WTC11 (cell line): ENCODE data around the gene PDE5A. TPM values are rescaled to one million over a fixed set of nuclear protein-coding genes. Genes with fewer than 3 reads are reported as not detected.

Experiments
- ATAC-seq: fragments of 200-7000 bp; cut with Tn5 transposase; 2 replicates; pipeline ENCODE4 v1.10.0; 2021; ENCODE audit warnings: mild to moderate bottlenecking, moderate library complexity
- CTCF ChIA-PET: fragments of 300-600 bp; sonication (Branson Sonifier 250); formaldehyde crosslinking; loops from one replicate; lab custom pipeline; 2021; ENCODE audit warnings: antibody characterized with exemption; lab: Charles Lee
- POLR2A ChIA-PET: fragments of 350-600 bp; sonication (Branson Sonifier 250); formaldehyde crosslinking; loops from one replicate; lab custom pipeline; 2021; ENCODE audit warnings: antibody characterized with exemption; lab: Charles Lee
- DNase-seq: peaks from one replicate; pipeline ENCODE4 v3.0.0; 2021; ENCODE audit warnings: low spot score
- H3K27ac Mint-ChIP-seq: 2 replicates; pipeline ENCODE4 v1.8.0; 2021; ENCODE audit warnings: mixed read lengths
- H3K27me3 Mint-ChIP-seq: 2 replicates; pipeline ENCODE4 v1.8.0; 2021; ENCODE audit warnings: low read depth, mild to moderate bottlenecking, moderate library complexity, mixed read lengths
- H3K36me3 Mint-ChIP-seq: 2 replicates; pipeline ENCODE4 v1.8.0; 2021; ENCODE audit warnings: mixed read lengths
- H3K4me1 Mint-ChIP-seq: 2 replicates; pipeline ENCODE4 v1.8.0; 2022; ENCODE audit warnings: mixed read lengths
- H3K4me3 Mint-ChIP-seq: 2 replicates; pipeline ENCODE4 v1.8.0; 2021; ENCODE audit warnings: mild to moderate bottlenecking, moderate library complexity, mixed read lengths
- H3K9me3 Mint-ChIP-seq: 2 replicates; pipeline ENCODE4 v1.8.0; 2021; ENCODE audit warnings: mixed read lengths
- ATF1 ChIP-seq: sonication (generic); formaldehyde crosslinking; IDR thresholded peaks from 2 replicates; pipeline ENCODE4 v1.8.1; 2023; ENCODE audit warnings: mild to moderate bottlenecking, moderate library complexity, missing genetic modification reagents
- CREB1 ChIP-seq: sonication (generic); formaldehyde crosslinking; IDR thresholded peaks from 2 replicates; pipeline ENCODE4 v1.8.0; 2023; ENCODE audit warnings: mild to moderate bottlenecking, missing genetic modification reagents
- EMX1 ChIP-seq: fragments of 250-450 bp; sonication (Bioruptor Pico); IDR thresholded peaks from 2 replicates; pipeline ENCODE4 v1.8.0; 2021; ENCODE audit warnings: mild to moderate bottlenecking
- ESRRA ChIP-seq: sonication (generic); formaldehyde crosslinking; IDR thresholded peaks from 2 replicates; pipeline ENCODE4 v1.8.1; 2022; ENCODE audit warnings: mild to moderate bottlenecking, missing genetic modification reagents, borderline replicate concordance
- GRHL2 ChIP-seq: fragments of 250-450 bp; sonication (Bioruptor Pico); IDR thresholded peaks from 2 replicates; pipeline ENCODE4 v1.8.0; 2022; ENCODE audit warnings: mild to moderate bottlenecking, moderate library complexity; ENCODE audit not compliant: insufficient replicate concordance, severe bottlenecking
- JAZF1 ChIP-seq: fragments of 250-450 bp; sonication (Bioruptor Pico); IDR thresholded peaks from 2 replicates; pipeline ENCODE4 v1.9.0; 2021; ENCODE audit warnings: moderate library complexity, mild to moderate bottlenecking, inconsistent platforms
- NR1H2 ChIP-seq: sonication (generic); formaldehyde crosslinking; IDR thresholded peaks from 2 replicates; pipeline ENCODE4 v1.9.0; 2021; ENCODE audit warnings: mild to moderate bottlenecking, moderate library complexity, missing genetic modification reagents
- PRRX2 ChIP-seq: fragments of 250-450 bp; sonication (Bioruptor Pico); IDR thresholded peaks from 2 replicates; pipeline ENCODE4 v1.8.0; 2021; ENCODE audit warnings: mild to moderate bottlenecking
- TEAD1 ChIP-seq: sonication (generic); formaldehyde crosslinking; IDR thresholded peaks from 2 replicates; pipeline ENCODE4 v1.8.0; 2022; ENCODE audit warnings: mild to moderate bottlenecking, missing genetic modification reagents
- ZNF232 ChIP-seq: sonication (generic); formaldehyde crosslinking; IDR thresholded peaks from 2 replicates; pipeline ENCODE4 v1.8.0; 2022; ENCODE audit warnings: mild to moderate bottlenecking, missing genetic modification reagents
- total RNA-seq: library from RNA; stranded (reverse); gene quantifications from 3 replicates; pipeline ENCODE4 v1.2.3, GENCODE V29; 2021
- TF ChIP-seq, protein P1 (sequence below): sonication (generic); formaldehyde crosslinking; IDR thresholded peaks from 2 replicates; pipeline ENCODE4 v1.8.1; 2023; ENCODE audit warnings: mild to moderate bottlenecking, missing genetic modification reagents, borderline replicate concordance
- TF ChIP-seq, protein P2 (sequence below): fragments of 250-450 bp; sonication (Bioruptor Pico); IDR thresholded peaks from 2 replicates; pipeline ENCODE4 v1.9.0; 2021; ENCODE audit warnings: mild to moderate bottlenecking
- TF ChIP-seq, protein P3 (sequence below): fragments of 250-450 bp; sonication (Bioruptor Pico); IDR thresholded peaks from 2 replicates; pipeline ENCODE4 v1.8.0; 2021; ENCODE audit warnings: mild to moderate bottlenecking
- TF ChIP-seq, protein P4 (sequence below): sonication (generic); formaldehyde crosslinking; IDR thresholded peaks from 2 replicates; pipeline ENCODE4 v1.8.1; 2022; ENCODE audit warnings: low read depth, mild to moderate bottlenecking, moderate library complexity, missing genetic modification reagents, borderline replicate concordance
- TF ChIP-seq, protein P5 (sequence below): sonication (generic); formaldehyde crosslinking; IDR thresholded peaks from 2 replicates; pipeline ENCODE4 v1.8.1; 2023; ENCODE audit warnings: mild to moderate bottlenecking, missing genetic modification reagents
- TF ChIP-seq, protein P6 (sequence below): sonication (generic); formaldehyde crosslinking; IDR thresholded peaks from 2 replicates; pipeline ENCODE4 v1.8.1; 2023; ENCODE audit warnings: mild to moderate bottlenecking, missing genetic modification reagents, moderate library complexity
- TF ChIP-seq, protein P7 (sequence below): sonication (generic); formaldehyde crosslinking; IDR thresholded peaks from 2 replicates; pipeline ENCODE4 v1.8.1; 2022; ENCODE audit warnings: mild to moderate bottlenecking, missing genetic modification reagents, moderate library complexity, borderline replicate concordance
- TF ChIP-seq, protein P8 (sequence below): sonication (generic); formaldehyde crosslinking; IDR thresholded peaks from 2 replicates; pipeline ENCODE4 v1.8.0; 2022; ENCODE audit warnings: mild to moderate bottlenecking, missing genetic modification reagents
- TF ChIP-seq, protein P9 (sequence below): sonication (generic); formaldehyde crosslinking; conservative IDR thresholded peaks from 2 replicates; pipeline ENCODE4 v1.8.1; 2023; ENCODE audit warnings: mild to moderate bottlenecking, low read depth, missing genetic modification reagents, moderate library complexity

The PDE5A gene
- total RNA-seq, 1 experiment from 2014 or later, result 25.6 TPM

DNA sequence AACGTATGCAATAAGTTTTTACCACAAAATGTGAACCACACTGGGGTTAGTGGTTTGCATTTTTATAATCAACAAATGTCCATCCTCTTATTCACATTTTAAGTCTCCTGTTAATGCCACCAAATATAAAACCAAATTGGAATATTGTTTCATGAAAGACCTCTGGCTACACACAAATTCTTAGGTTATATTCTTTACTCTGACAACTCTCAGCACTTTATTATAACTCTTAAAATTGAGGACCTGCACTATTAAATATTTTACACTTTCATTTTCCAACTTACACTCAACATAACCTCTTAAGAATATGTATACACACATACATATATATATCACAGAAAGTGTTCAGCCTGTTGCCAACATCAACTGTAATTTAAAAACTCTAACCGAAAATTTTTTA lies 2.8 kb downstream of the PDE5A start (continued):
- TF ChIP-seq, protein P1, sequence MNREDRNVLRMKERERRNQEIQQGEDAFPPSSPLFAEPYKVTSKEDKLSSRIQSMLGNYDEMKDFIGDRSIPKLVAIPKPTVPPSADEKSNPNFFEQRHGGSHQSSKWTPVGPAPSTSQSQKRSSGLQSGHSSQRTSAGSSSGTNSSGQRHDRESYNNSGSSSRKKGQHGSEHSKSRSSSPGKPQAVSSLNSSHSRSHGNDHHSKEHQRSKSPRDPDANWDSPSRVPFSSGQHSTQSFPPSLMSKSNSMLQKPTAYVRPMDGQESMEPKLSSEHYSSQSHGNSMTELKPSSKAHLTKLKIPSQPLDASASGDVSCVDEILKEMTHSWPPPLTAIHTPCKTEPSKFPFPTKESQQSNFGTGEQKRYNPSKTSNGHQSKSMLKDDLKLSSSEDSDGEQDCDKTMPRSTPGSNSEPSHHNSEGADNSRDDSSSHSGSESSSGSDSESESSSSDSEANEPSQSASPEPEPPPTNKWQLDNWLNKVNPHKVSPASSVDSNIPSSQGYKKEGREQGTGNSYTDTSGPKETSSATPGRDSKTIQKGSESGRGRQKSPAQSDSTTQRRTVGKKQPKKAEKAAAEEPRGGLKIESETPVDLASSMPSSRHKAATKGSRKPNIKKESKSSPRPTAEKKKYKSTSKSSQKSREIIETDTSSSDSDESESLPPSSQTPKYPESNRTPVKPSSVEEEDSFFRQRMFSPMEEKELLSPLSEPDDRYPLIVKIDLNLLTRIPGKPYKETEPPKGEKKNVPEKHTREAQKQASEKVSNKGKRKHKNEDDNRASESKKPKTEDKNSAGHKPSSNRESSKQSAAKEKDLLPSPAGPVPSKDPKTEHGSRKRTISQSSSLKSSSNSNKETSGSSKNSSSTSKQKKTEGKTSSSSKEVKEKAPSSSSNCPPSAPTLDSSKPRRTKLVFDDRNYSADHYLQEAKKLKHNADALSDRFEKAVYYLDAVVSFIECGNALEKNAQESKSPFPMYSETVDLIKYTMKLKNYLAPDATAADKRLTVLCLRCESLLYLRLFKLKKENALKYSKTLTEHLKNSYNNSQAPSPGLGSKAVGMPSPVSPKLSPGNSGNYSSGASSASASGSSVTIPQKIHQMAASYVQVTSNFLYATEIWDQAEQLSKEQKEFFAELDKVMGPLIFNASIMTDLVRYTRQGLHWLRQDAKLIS (CRISPR knock-in tag), result no peak
- TF ChIP-seq, protein P2, sequence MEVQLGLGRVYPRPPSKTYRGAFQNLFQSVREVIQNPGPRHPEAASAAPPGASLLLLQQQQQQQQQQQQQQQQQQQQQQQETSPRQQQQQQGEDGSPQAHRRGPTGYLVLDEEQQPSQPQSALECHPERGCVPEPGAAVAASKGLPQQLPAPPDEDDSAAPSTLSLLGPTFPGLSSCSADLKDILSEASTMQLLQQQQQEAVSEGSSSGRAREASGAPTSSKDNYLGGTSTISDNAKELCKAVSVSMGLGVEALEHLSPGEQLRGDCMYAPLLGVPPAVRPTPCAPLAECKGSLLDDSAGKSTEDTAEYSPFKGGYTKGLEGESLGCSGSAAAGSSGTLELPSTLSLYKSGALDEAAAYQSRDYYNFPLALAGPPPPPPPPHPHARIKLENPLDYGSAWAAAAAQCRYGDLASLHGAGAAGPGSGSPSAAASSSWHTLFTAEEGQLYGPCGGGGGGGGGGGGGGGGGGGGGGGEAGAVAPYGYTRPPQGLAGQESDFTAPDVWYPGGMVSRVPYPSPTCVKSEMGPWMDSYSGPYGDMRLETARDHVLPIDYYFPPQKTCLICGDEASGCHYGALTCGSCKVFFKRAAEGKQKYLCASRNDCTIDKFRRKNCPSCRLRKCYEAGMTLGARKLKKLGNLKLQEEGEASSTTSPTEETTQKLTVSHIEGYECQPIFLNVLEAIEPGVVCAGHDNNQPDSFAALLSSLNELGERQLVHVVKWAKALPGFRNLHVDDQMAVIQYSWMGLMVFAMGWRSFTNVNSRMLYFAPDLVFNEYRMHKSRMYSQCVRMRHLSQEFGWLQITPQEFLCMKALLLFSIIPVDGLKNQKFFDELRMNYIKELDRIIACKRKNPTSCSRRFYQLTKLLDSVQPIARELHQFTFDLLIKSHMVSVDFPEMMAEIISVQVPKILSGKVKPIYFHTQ, result no peak
- TF ChIP-seq, protein P3, sequence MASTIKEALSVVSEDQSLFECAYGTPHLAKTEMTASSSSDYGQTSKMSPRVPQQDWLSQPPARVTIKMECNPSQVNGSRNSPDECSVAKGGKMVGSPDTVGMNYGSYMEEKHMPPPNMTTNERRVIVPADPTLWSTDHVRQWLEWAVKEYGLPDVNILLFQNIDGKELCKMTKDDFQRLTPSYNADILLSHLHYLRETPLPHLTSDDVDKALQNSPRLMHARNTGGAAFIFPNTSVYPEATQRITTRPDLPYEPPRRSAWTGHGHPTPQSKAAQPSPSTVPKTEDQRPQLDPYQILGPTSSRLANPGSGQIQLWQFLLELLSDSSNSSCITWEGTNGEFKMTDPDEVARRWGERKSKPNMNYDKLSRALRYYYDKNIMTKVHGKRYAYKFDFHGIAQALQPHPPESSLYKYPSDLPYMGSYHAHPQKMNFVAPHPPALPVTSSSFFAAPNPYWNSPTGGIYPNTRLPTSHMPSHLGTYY, result no peak
- TF ChIP-seq NR1H2 (CRISPR knock-in tag) (no peak), ESRRA (CRISPR knock-in tag) (no peak)
- TF ChIP-seq, protein P4, sequence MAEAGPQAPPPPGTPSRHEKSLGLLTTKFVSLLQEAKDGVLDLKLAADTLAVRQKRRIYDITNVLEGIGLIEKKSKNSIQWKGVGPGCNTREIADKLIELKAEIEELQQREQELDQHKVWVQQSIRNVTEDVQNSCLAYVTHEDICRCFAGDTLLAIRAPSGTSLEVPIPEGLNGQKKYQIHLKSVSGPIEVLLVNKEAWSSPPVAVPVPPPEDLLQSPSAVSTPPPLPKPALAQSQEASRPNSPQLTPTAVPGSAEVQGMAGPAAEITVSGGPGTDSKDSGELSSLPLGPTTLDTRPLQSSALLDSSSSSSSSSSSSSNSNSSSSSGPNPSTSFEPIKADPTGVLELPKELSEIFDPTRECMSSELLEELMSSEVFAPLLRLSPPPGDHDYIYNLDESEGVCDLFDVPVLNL, result no peak
- TF ChIP-seq, protein P5, sequence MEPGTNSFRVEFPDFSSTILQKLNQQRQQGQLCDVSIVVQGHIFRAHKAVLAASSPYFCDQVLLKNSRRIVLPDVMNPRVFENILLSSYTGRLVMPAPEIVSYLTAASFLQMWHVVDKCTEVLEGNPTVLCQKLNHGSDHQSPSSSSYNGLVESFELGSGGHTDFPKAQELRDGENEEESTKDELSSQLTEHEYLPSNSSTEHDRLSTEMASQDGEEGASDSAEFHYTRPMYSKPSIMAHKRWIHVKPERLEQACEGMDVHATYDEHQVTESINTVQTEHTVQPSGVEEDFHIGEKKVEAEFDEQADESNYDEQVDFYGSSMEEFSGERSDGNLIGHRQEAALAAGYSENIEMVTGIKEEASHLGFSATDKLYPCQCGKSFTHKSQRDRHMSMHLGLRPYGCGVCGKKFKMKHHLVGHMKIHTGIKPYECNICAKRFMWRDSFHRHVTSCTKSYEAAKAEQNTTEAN (CRISPR knock-in tag), result no peak

DNA sequence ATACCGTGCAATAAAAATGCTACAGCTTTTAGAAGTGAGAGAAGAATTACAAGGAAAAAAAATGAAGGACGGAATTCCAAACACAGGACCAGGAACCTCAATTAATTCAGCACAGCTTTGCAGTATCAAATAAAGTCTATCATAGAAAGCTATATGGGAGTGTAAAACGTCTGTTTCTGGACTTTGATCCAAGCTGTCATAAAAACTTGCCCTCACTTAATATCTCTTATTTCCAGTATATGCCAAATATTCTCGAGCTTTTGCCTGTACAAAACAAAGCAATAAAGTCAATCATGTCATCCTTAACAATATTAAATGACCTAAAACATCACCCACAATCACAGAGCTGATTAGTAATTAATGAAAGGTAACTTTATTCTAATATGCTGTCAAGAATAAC lies 4.2 kb downstream of the PDE5A start:
- no peak for ATAC-seq
- POLR2A ChIA-PET, result no interaction called here
- H3K27me3 Mint-ChIP-seq, result no peaks in the 10 kb centered on the region
- TF ChIP-seq CREB1 (CRISPR knock-in tag), result no peak
- no peak for TF ChIP-seq GRHL2
- TF ChIP-seq PRRX2 (CRISPR knock-in tag), result no peak
- TF ChIP-seq TEAD1 (CRISPR knock-in tag), result no peak
- no peak for TF ChIP-seq ATF1
- TF ChIP-seq, protein P6, sequence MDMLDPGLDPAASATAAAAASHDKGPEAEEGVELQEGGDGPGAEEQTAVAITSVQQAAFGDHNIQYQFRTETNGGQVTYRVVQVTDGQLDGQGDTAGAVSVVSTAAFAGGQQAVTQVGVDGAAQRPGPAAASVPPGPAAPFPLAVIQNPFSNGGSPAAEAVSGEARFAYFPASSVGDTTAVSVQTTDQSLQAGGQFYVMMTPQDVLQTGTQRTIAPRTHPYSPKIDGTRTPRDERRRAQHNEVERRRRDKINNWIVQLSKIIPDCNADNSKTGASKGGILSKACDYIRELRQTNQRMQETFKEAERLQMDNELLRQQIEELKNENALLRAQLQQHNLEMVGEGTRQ, result no peak
- TF ChIP-seq, protein P7, sequence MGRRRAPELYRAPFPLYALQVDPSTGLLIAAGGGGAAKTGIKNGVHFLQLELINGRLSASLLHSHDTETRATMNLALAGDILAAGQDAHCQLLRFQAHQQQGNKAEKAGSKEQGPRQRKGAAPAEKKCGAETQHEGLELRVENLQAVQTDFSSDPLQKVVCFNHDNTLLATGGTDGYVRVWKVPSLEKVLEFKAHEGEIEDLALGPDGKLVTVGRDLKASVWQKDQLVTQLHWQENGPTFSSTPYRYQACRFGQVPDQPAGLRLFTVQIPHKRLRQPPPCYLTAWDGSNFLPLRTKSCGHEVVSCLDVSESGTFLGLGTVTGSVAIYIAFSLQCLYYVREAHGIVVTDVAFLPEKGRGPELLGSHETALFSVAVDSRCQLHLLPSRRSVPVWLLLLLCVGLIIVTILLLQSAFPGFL, result no peak
- TF ChIP-seq JAZF1 (CRISPR knock-in tag), result no peak
- no peak for TF ChIP-seq EMX1 (CRISPR knock-in tag)
- TF ChIP-seq ZNF232 (CRISPR knock-in tag), result no peak
- TF ChIP-seq, protein P8, sequence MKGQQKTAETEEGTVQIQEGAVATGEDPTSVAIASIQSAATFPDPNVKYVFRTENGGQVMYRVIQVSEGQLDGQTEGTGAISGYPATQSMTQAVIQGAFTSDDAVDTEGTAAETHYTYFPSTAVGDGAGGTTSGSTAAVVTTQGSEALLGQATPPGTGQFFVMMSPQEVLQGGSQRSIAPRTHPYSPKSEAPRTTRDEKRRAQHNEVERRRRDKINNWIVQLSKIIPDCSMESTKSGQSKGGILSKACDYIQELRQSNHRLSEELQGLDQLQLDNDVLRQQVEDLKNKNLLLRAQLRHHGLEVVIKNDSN (CRISPR knock-in tag), result no peak
- TF ChIP-seq, protein P9, sequence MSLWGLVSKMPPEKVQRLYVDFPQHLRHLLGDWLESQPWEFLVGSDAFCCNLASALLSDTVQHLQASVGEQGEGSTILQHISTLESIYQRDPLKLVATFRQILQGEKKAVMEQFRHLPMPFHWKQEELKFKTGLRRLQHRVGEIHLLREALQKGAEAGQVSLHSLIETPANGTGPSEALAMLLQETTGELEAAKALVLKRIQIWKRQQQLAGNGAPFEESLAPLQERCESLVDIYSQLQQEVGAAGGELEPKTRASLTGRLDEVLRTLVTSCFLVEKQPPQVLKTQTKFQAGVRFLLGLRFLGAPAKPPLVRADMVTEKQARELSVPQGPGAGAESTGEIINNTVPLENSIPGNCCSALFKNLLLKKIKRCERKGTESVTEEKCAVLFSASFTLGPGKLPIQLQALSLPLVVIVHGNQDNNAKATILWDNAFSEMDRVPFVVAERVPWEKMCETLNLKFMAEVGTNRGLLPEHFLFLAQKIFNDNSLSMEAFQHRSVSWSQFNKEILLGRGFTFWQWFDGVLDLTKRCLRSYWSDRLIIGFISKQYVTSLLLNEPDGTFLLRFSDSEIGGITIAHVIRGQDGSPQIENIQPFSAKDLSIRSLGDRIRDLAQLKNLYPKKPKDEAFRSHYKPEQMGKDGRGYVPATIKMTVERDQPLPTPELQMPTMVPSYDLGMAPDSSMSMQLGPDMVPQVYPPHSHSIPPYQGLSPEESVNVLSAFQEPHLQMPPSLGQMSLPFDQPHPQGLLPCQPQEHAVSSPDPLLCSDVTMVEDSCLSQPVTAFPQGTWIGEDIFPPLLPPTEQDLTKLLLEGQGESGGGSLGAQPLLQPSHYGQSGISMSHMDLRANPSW, result no peak

More for the DNA sequence above, 4.2 kb downstream of the PDE5A start:
- Mint-ChIP-seq H3K27ac (no peak overlapping the region), H3K4me3 (no peak overlapping the region), H3K9me3 (no peaks in the 10 kb centered on the region), H3K36me3 (peaks cover 4% of the 10 kb centered on the region; the same call in 1 of the 2 replicates), H3K4me1 (peaks cover 33% of the 10 kb centered on the region)
- CTCF ChIA-PET, result interaction anchor here (0.7 kb wide), 1 partner anchor 46 kb away, joined by 3 read pairs; no protein-coding TSS in a partner anchor
- DNase-seq, result no peak
